ENCODE measurements around the gene MYLK4.

MYLK4 gene

DNA sequence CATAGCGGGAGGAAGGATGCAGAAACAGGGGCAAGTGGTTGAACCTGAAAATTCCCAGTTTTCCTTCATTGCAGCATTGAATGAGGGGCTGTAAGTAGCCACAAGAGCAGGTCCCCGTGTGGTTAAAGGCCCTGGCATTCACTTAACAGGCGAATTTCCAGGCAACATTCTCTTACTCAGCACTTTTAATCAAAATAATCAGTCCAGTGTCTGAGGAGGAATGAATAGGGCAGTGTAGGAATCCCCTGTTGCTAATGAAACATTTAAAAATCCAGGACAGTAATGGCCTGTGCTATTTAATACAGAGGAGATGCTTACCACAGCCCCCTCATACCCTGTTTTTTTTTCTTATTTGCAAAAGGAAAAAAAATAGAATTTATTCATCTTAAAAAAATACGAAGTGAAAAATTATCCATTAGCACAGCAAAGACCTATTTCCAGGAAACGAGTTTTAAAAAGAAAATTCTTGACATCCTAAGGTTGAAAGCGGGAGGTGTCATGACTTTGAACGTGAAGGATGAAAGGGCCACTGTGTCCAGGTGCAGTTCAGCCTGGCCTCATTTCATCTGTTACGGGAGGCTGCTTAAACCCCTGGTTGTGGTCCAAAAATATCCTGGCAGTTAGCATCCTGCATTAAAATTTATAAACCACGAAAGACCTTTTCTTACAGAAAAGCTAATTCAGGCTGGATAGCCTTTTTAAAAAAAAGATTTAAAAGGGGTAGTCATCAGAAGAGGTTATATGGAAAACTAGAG lies 20.2 kb downstream of the MYLK4 start:
- Histone ChIP-seq H3K9me3 (ENCODE audit: control insufficient read depth, insufficient read depth, low read length) (no peaks in the 10 kb centered on the region), H3K4me3 (ENCODE audit: low read length) (no peak overlapping the region), H3F3A (ENCODE audit: control insufficient read depth, insufficient read depth) (no peaks in the 10 kb centered on the region), H3K4me1 (ENCODE audit: control insufficient read depth, low read length) (peaks cover 20% of the 10 kb centered on the region), H3K36me3 (ENCODE audit: control insufficient read depth, low read length) (no peaks in the 10 kb centered on the region), H4K20me1 (ENCODE audit: control insufficient read depth, insufficient read depth, low read depth, low read length) (no peaks in the 10 kb centered on the region), H3K79me2 (ENCODE audit: control insufficient read depth, low read length) (no peaks in the 10 kb centered on the region), H3K27ac (ENCODE audit: low read depth, low read length) (no peak overlapping the region), H3K9me2 (replicated peaks; ENCODE audit: control insufficient read depth, low read length) (no peaks in the 10 kb centered on the region), H3K4me2 (ENCODE audit: low read length) (no peak overlapping the region), H3K27me3 (ENCODE audit: control insufficient read depth, low read length) (no peaks in the 10 kb centered on the region)
- TF ChIP-seq EZH2phosphoT487 (IDR thresholded peaks at IDR 0.05; ENCODE audit: borderline replicate concordance, low read length) = no peak
- TF ChIP-seq, protein P1, sequence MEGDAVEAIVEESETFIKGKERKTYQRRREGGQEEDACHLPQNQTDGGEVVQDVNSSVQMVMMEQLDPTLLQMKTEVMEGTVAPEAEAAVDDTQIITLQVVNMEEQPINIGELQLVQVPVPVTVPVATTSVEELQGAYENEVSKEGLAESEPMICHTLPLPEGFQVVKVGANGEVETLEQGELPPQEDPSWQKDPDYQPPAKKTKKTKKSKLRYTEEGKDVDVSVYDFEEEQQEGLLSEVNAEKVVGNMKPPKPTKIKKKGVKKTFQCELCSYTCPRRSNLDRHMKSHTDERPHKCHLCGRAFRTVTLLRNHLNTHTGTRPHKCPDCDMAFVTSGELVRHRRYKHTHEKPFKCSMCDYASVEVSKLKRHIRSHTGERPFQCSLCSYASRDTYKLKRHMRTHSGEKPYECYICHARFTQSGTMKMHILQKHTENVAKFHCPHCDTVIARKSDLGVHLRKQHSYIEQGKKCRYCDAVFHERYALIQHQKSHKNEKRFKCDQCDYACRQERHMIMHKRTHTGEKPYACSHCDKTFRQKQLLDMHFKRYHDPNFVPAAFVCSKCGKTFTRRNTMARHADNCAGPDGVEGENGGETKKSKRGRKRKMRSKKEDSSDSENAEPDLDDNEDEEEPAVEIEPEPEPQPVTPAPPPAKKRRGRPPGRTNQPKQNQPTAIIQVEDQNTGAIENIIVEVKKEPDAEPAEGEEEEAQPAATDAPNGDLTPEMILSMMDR (IDR thresholded peaks at IDR 0.05; ENCODE audit: low read depth, low read length, poor library complexity, severe bottlenecking) = no peak

DNA sequence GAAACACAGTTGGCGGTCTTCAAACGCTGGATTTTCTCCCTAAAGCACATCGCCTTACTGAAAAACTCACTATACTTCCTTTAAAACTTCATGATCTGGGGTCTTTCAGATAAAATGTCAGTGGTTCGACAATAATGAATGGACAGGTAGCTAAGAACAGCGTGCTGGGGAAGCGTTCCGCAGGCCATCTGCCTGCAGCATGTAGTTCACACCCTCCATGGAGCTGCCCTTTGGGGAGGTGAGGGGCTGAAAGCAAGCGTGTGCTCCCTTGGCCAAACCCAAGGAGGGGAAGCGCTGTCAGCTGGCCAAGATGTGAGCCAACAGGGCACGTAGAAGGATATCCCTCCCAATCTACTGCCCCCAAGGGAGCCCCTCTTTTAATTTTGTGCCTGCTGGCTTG lies 20.8 kb downstream of the MYLK4 start:
- H3K4me3 ChIP-seq (ENCODE audit: low read length) = no peak overlapping the region
- no peaks in the 10 kb centered on the region for H3K9me3 ChIP-seq (ENCODE audit: control insufficient read depth, insufficient read depth, low read length)
- peaks cover 20% of the 10 kb centered on the region for H3K4me1 ChIP-seq (ENCODE audit: control insufficient read depth, low read length)
- H3K27ac ChIP-seq (ENCODE audit: low read depth, low read length) = no peak overlapping the region
- H3K9me2 ChIP-seq (replicated peaks; ENCODE audit: control insufficient read depth, low read length) = no peaks in the 10 kb centered on the region
- H3K27me3 ChIP-seq (ENCODE audit: control insufficient read depth, low read length) = no peaks in the 10 kb centered on the region
- TF ChIP-seq, protein P1 (IDR thresholded peaks at IDR 0.05; ENCODE audit: low read depth, low read length, poor library complexity, severe bottlenecking) = no peak
- no peak for TF ChIP-seq EZH2phosphoT487 (IDR thresholded peaks at IDR 0.05; ENCODE audit: borderline replicate concordance, low read length)
- no peaks in the 10 kb centered on the region for H3F3A ChIP-seq (ENCODE audit: control insufficient read depth, insufficient read depth)
- H3K36me3 ChIP-seq (ENCODE audit: control insufficient read depth, low read length) = no peaks in the 10 kb centered on the region
- no peaks in the 10 kb centered on the region for H4K20me1 ChIP-seq (ENCODE audit: control insufficient read depth, insufficient read depth, low read depth, low read length)
- no peak overlapping the region for H3K4me2 ChIP-seq (ENCODE audit: low read length)
- no peaks in the 10 kb centered on the region for H3K79me2 ChIP-seq (ENCODE audit: control insufficient read depth, low read length)

DNA sequence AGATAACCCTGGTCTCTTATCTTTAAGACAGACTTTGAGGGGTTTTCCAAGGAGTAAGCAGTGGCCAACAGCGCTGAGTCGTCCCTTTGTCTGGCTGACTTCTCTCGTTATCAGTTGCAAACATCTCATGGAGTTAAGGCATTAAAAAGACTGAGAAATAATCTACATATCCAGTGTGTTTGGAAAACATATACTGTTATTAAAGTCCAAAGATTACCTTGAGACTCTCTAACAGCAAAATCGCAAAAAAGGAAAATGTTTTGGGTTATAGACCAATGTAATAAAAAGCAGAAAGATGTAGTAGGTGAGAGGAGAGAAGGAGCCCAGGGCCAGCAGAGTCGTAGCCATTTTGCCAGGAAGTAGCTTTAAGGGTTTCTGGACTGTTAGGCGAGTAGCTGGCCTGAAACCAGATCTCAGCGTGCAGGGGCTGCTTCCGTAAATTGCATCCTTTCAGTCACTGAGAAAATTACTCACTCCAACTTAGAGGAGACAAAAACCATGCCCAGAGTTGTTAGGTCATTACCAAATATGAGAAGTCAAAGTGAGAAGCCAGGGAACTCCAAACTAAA lies 24.6 kb downstream of the MYLK4 start:
- no peaks in the 10 kb centered on the region for H3K9me3 ChIP-seq (ENCODE audit: control insufficient read depth, insufficient read depth, low read length)
- peaks cover 4% of the 10 kb centered on the region for H3K4me1 ChIP-seq (ENCODE audit: control insufficient read depth, low read length)
- no peaks in the 10 kb centered on the region for H3K79me2 ChIP-seq (ENCODE audit: control insufficient read depth, low read length)
- H3K27ac ChIP-seq (ENCODE audit: low read depth, low read length) = no peak overlapping the region
- TF ChIP-seq EZH2phosphoT487 (IDR thresholded peaks at IDR 0.05; ENCODE audit: borderline replicate concordance, low read length) = no peak
- TF ChIP-seq, protein P1 (IDR thresholded peaks at IDR 0.05; ENCODE audit: low read depth, low read length, poor library complexity, severe bottlenecking) = no peak
- H3K9me2 ChIP-seq (replicated peaks; ENCODE audit: control insufficient read depth, low read length) = no peaks in the 10 kb centered on the region
- H3K4me3 ChIP-seq (ENCODE audit: low read length) = no peak overlapping the region
- H3K4me2 ChIP-seq (ENCODE audit: low read length) = no peak overlapping the region
- H4K20me1 ChIP-seq (ENCODE audit: control insufficient read depth, insufficient read depth, low read depth, low read length) = no peaks in the 10 kb centered on the region
- no peaks in the 10 kb centered on the region for H3F3A ChIP-seq (ENCODE audit: control insufficient read depth, insufficient read depth)
- H3K27me3 ChIP-seq (ENCODE audit: control insufficient read depth, low read length) = no peaks in the 10 kb centered on the region
- no peaks in the 10 kb centered on the region for H3K36me3 ChIP-seq (ENCODE audit: control insufficient read depth, low read length)
